ENCODE data around the gene NGRN.

- TF ChIP-seq CTCF (IDR thresholded peaks at IDR 0.05; ENCODE audit: low read depth, low read length), result no peak
- no peak for TF ChIP-seq POLR2A (IDR thresholded peaks at IDR 0.05; ENCODE audit: extremely low read depth, insufficient read length)
- TF ChIP-seq MAX (IDR thresholded peaks at IDR 0.05; ENCODE audit: low read depth, low read length), result no peak
These were observed 23.9 kb upstream of the NGRN start for GRCh38 chr15:90241343-90242192.

Measured in NB4 (cell line).